Upper lobe of left lung (tissue), 6 donors: ENCODE results near the gene KAT6B. TPM values are rescaled to one million over a fixed set of nuclear protein-coding genes. Genes with fewer than 3 reads are reported as not detected.
A peak's percentile ranks its signal among the peaks of the same experiment; 100 is the strongest.

ENCODE experiments used
- ATAC-seq, 2 donors: fragments of 200-7000 bp; cut with Tn5 transposase; one replicate each; pipeline ENCODE4 v1.9.1; 2022; ENCODE audit warnings: mild to moderate bottlenecking in 2 of 2, moderate library complexity in 2 of 2; ENCODE audit not compliant: low FRiP score in 2 of 2
- DNase-seq, 2 donors: peaks; one replicate each; pipeline ENCODE4 v3.0.0-alpha.2; 2019 to 2020
- H3K27ac ChIP-seq, 4 donors: fragments of 200-600 bp; sonication (generic); one replicate each; pipeline ENCODE4 v1.5.1; 2016 to 2019
- H3K27me3 ChIP-seq, 4 donors: fragments of 200-600 bp; sonication (generic); one replicate each; pipeline ENCODE4 v1.5.1; 2017 to 2019
- H3K36me3 ChIP-seq, 4 donors: fragments of 200-600 bp; sonication (generic); one replicate each; pipeline ENCODE4 v1.5.1; 2016 to 2019
- H3K4me1 ChIP-seq, 4 donors: fragments of 200-600 bp; sonication (generic); one replicate each; pipeline ENCODE4 v1.5.1; 2018 to 2019
- H3K4me3 ChIP-seq, 4 donors: fragments of 200-600 bp; sonication (generic); one replicate each; pipeline ENCODE4 v1.5.1; 2017 to 2019; ENCODE audit warnings: mild to moderate bottlenecking in 2 of 4, moderate library complexity in 1 of 4
- H3K9me3 ChIP-seq, 4 donors: fragments of 200-600 bp; sonication (generic); one replicate each; pipeline ENCODE4 v1.5.1; 2018 to 2019
- CTCF ChIP-seq, 6 experiments: fragments of 450-650 bp in 4 of 6; fragments of 200-600 bp in 2 of 6; sonication (generic) in 2 of 6; IDR thresholded peaks; one replicate each; pipeline ENCODE4 v1.5.1; 2016 to 2019; ENCODE audit warnings: antibody characterized with exemption in 6 of 6
- EP300 ChIP-seq, 4 donors: sonication (generic); formaldehyde crosslinking; IDR thresholded peaks; one replicate each; pipeline ENCODE4 v1.5.1; 2017; ENCODE audit warnings: antibody characterized with exemption in 4 of 4, control low read depth in 2 of 4
- POLR2A ChIP-seq, 4 donors: fragments of 450-650 bp; IDR thresholded peaks; one replicate each; pipeline ENCODE4 v1.5.1; 2016 to 2017; ENCODE audit warnings: antibody characterized with exemption in 4 of 4, mild to moderate bottlenecking in 2 of 4
- POLR2AphosphoS5 ChIP-seq, 2 donors: sonication (generic); formaldehyde crosslinking; IDR thresholded peaks; one replicate each; pipeline ENCODE4 v1.5.1; 2017; ENCODE audit warnings: antibody characterized with exemption in 2 of 2
- WGBS, 2 donors: methylation state at CpG; one replicate each; pipeline ENCODE4 v1.1.5; 2017 to 2018; 5-methylcytosine and 5-hydroxymethylcytosine counted together
- total RNA-seq, 6 donors: library from RNA; depleted of rRNA in 4 of 6; stranded (reverse); fragments of >200 nt in 4 of 6; gene quantifications; one replicate each; pipeline versions ENCODE4 v1.1.0 to v1.2.1, GENCODE V29; 2016 to 2021
- donor health status: DM: no; HTN: no; CAD: no; lungs with moderate emphysema.
- donor health status: DM: no; HTN: yes; CAD: no; lungs with severe emphysema.

Gene KAT6B
- total RNA-seq, 6 donors from 2014 or later = 35.2 to 78.4 (median 38.0) TPM

GRCh38 chr10:75010373-75010772 lies 184.0 kb downstream of the KAT6B start:
- Histone ChIP-seq H3K9me3 (no peaks in the 10 kb centered on the region), H3K27me3 (no peaks in the 10 kb centered on the region), H3K27ac (no peak overlapping the region), H3K4me3 (no peak overlapping the region), H3K36me3 (no peaks in the 10 kb centered on the region), H3K4me1 (peaks cover 0 to 19% (median 8%) of the 10 kb centered on the region in 4 donors)
- ATAC-seq = no peak
- no peak for DNase-seq
- WGBS, 2 donors = 63 to 92% methylated on average over 1 of the region's 1 CpG
- TF ChIP-seq POLR2A (IDR thresholded peaks at IDR 0.05) (no peak), CTCF (IDR thresholded peaks at IDR 0.05) (no peak), POLR2AphosphoS5 (IDR thresholded peaks at IDR 0.05) (no peak), EP300 (IDR thresholded peaks at IDR 0.05) (no peak)

DNA sequence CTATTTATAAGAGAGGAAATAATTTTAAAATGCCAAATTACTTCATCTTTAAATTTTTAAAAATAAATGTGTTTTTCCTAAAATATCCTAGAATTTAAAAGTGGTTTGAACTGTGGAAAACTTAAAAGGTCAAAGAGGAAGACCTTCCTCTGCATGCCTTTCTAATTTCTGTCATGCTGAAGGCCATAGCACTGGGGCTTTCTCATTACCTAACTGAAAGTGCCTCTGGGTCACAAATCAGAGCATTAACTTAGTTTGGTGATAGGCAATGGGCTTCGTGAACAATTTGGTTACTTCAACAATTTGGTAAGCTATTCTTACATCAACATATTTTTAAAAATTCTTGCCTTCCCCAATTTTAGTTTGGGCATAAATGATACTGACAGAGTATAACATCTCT lies 184.8 kb downstream of the KAT6B start:
- Histone ChIP-seq H3K4me3 (no peak overlapping the region), H3K36me3 (no peaks in the 10 kb centered on the region), H3K9me3 (no peaks in the 10 kb centered on the region), H3K4me1 (peaks cover 0 to 20% (median 9%) of the 10 kb centered on the region in 4 donors), H3K27me3 (no peaks in the 10 kb centered on the region), H3K27ac (peak overlapping the region in 1 of 4 donors; percentile 27)
- ATAC-seq (no peak), DNase-seq (no peak)
- 74 to 84% methylated on average over 1 of the region's 1 CpG for WGBS, 2 donors
- TF ChIP-seq EP300 (IDR thresholded peaks at IDR 0.05) (no peak), POLR2AphosphoS5 (IDR thresholded peaks at IDR 0.05) (no peak), CTCF (IDR thresholded peaks at IDR 0.05) (no peak)

DNA sequence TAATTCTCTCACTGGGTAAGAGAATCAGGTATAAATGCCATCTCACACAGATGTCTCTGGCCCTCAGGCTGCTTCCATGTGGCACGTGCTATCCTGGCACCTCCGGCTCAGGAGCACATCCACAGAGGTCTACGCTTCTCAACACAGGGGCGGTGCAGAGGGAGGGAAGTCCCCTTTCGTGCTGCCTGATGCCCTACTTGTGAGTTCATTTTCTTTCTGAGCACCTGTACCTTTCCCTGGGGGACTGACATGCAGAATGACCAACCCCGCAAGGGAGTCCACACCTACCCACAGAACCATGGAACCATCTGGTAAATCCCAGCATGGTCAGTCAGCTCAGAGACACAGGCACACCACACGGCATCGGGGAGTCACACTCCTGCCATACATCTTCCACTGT lies 186.1 kb downstream of the KAT6B start:
- H3K4me3 ChIP-seq = no peak overlapping the region
- no peaks in the 10 kb centered on the region for H3K36me3 ChIP-seq
- TF ChIP-seq POLR2A (IDR thresholded peaks at IDR 0.05) (no peak), CTCF (IDR thresholded peaks at IDR 0.05) (no peak)
- H3K4me1 ChIP-seq = peaks cover 0 to 20% (median 9%) of the 10 kb centered on the region in 4 donors
- 90 to 98% methylated on average over 8 of the region's 8 CpGs for WGBS, 2 donors
- H3K27me3 ChIP-seq = no peaks in the 10 kb centered on the region
- no peaks in the 10 kb centered on the region for H3K9me3 ChIP-seq
- ATAC-seq (no peak), DNase-seq (no peak)
- no peak overlapping the region for H3K27ac ChIP-seq

DNA sequence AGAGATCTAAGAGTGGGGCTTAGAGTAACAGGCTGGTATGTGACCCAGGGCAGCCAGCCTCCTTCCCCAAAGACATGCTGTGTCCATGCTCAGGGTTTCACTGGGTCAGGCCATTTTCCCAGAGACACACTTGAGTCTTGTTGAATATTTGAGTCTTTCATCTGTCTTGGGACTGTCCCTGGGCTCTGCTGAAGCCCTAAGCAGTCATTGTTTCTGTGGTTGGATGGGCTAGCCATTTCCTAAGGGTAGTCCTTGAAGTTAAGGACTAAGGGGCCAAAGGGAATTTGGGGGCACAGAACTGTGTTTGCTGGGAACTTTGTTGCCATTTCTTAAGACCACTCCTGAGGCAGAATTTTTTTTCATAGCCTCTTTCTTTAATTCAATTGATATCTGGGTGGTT lies 186.6 kb downstream of the KAT6B start:
- Histone ChIP-seq H3K4me1 (peaks cover 0 to 20% (median 9%) of the 10 kb centered on the region in 4 donors), H3K36me3 (no peaks in the 10 kb centered on the region), H3K9me3 (no peaks in the 10 kb centered on the region), H3K27me3 (no peaks in the 10 kb centered on the region), H3K4me3 (no peak overlapping the region), H3K27ac (peak overlapping the region in 2 of 4 donors; percentile 7 to 8)
- TF ChIP-seq POLR2AphosphoS5 (IDR thresholded peaks at IDR 0.05) (no peak), POLR2A (IDR thresholded peaks at IDR 0.05) (no peak), EP300 (IDR thresholded peaks at IDR 0.05) (no peak), CTCF (IDR thresholded peaks at IDR 0.05) (no peak)
- no peak for DNase-seq
- peak in 1 of 2 donors; percentile 22 for ATAC-seq

DNA sequence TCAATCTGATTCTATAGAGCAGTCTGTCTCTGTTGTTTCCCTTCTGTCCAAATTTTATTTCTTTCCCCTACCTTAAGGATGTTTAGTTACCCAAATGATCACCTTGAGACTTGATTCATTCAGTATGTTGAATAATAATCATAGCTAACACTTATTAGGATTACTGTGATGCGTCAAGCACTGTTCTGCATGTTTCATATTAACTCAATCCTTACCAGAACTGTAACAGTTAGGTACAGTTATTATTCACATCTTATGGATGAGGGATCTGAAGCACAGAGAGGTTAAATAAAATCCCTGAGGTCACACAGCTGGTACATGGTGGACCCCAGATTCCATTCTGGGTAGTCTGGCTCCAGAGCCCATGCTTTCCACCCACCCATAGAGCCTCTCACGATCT lies 187.1 kb downstream of the KAT6B start:
- TF ChIP-seq EP300 (IDR thresholded peaks at IDR 0.05) (no peak), CTCF (IDR thresholded peaks at IDR 0.05) (no peak), POLR2A (IDR thresholded peaks at IDR 0.05) (no peak), POLR2AphosphoS5 (IDR thresholded peaks at IDR 0.05) (no peak)
- peak in 1 of 2 donors; percentile 35 for ATAC-seq
- Histone ChIP-seq H3K4me1 (peaks cover 0 to 20% (median 7%) of the 10 kb centered on the region in 4 donors), H3K9me3 (no peaks in the 10 kb centered on the region), H3K27me3 (no peaks in the 10 kb centered on the region), H3K27ac (peak overlapping the region in 1 of 4 donors; percentile 8), H3K36me3 (peaks cover 0 to 3% (median under 1%) of the 10 kb centered on the region in 4 donors), H3K4me3 (no peak overlapping the region)
- 76 to 85% methylated on average over 2 of the region's 2 CpGs for WGBS, 2 donors
- DNase-seq = no peak
